Stomach (tissue), 4 donors: ENCODE data around the gene MOV10L1.

Experiments used
- EP300 ChIP-seq: sonication (generic); formaldehyde crosslinking; IDR thresholded peaks from one replicate; pipeline ENCODE4 v1.6.1; 2017; ENCODE audit warnings: antibody characterized with exemption
- POLR2A ChIP-seq, 4 donors: fragments of 450-650 bp; IDR thresholded peaks; one replicate each; pipeline ENCODE4 v1.6.1; 2016; ENCODE audit warnings: antibody characterized with exemption in 4 of 4, control low read depth in 2 of 4, mild to moderate bottlenecking in 1 of 4, moderate library complexity in 1 of 4
- TF ChIP-seq, protein P1 (sequence below), 7 experiments: fragments of 450-650 bp in 4 of 7; fragments of 200-600 bp in 3 of 7; sonication (generic) in 3 of 7; IDR thresholded peaks; one replicate each; pipeline ENCODE4 v1.5.1; 2016 to 2019; ENCODE audit warnings: antibody characterized with exemption in 7 of 7, control low read depth in 2 of 7, mild to moderate bottlenecking in 1 of 7

DNA sequence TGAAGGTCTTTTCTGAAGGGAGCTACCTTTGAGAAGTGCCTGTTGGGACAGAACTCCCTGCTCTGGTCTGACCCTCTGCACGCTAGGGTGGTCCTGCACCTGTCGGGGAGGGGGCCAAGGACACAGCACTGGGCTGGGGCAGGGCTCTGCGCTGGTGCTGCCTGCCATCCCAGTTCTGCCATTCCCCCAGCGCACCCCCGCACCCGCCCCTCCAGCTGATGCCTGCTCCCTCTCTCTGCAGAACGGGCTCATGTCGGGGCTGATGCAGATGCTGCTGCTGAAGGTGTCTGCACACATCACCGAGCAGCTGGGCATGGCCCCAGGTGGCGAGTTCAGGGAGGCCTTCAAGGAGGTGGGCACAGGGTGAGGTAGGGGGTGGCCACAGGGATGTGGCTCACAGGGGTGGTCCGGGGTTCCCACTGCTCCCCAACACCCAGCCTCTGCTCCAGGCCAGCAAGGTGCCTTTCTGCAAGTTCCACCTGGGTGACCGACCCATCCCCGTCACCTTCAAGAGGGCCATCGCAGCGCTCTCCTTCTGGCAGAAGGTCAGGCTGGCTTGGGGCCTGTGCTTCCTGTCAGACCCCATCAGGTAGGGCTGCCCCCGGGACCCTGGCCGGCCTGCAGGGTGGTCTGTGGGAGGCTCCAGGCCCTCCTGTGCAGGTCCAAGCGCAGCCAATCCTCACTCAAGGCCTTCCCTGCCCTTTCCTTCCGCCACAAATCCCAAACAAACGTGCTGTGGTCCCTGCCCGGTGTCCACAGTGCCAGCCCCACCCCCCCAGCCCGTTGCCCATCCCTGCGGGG is 107.4 kb downstream of the MOV10L1 start:
- TF ChIP-seq POLR2A (IDR thresholded peaks at IDR 0.05): no peak
- TF ChIP-seq, protein P1, sequence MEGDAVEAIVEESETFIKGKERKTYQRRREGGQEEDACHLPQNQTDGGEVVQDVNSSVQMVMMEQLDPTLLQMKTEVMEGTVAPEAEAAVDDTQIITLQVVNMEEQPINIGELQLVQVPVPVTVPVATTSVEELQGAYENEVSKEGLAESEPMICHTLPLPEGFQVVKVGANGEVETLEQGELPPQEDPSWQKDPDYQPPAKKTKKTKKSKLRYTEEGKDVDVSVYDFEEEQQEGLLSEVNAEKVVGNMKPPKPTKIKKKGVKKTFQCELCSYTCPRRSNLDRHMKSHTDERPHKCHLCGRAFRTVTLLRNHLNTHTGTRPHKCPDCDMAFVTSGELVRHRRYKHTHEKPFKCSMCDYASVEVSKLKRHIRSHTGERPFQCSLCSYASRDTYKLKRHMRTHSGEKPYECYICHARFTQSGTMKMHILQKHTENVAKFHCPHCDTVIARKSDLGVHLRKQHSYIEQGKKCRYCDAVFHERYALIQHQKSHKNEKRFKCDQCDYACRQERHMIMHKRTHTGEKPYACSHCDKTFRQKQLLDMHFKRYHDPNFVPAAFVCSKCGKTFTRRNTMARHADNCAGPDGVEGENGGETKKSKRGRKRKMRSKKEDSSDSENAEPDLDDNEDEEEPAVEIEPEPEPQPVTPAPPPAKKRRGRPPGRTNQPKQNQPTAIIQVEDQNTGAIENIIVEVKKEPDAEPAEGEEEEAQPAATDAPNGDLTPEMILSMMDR (IDR thresholded peaks at IDR 0.05): no peak
- TF ChIP-seq EP300: no peak
